ENCODE results near the gene ZC3H13. TPM values are rescaled to one million over a fixed set of nuclear protein-coding genes. Genes with fewer than 3 reads are reported as not detected.

ZC3H13 gene
- total RNA-seq, 2 donors from 2014 or later: 21.8 to 39.5 TPM

DNA sequence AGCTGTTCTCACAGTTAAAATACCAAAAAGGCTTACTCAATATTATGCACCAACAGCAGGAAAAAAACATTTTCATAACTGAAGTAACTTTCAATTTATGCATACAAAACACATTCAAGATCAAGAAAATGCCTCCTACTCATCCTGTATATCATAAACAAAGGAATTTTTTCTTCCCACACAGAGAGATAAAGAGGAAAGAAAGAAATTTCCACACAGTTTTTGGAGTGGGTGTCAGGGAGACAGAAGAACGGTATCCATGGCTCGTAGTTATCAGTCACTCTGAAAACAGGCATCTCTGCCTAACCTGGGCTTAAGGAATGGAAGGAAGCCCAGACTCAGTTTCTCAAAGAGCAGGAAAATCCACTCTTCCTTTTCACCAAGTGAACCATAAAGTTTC, 108.6 kb downstream of the ZC3H13 start:
- TF ChIP-seq, protein P1, sequence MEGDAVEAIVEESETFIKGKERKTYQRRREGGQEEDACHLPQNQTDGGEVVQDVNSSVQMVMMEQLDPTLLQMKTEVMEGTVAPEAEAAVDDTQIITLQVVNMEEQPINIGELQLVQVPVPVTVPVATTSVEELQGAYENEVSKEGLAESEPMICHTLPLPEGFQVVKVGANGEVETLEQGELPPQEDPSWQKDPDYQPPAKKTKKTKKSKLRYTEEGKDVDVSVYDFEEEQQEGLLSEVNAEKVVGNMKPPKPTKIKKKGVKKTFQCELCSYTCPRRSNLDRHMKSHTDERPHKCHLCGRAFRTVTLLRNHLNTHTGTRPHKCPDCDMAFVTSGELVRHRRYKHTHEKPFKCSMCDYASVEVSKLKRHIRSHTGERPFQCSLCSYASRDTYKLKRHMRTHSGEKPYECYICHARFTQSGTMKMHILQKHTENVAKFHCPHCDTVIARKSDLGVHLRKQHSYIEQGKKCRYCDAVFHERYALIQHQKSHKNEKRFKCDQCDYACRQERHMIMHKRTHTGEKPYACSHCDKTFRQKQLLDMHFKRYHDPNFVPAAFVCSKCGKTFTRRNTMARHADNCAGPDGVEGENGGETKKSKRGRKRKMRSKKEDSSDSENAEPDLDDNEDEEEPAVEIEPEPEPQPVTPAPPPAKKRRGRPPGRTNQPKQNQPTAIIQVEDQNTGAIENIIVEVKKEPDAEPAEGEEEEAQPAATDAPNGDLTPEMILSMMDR (IDR thresholded peaks at IDR 0.05): no peak
- Histone ChIP-seq H3K27me3 (replicated peaks; ENCODE audit: insufficient read depth) (no peaks in the 10 kb centered on the region), H3K27ac (no peak overlapping the region)

DNA sequence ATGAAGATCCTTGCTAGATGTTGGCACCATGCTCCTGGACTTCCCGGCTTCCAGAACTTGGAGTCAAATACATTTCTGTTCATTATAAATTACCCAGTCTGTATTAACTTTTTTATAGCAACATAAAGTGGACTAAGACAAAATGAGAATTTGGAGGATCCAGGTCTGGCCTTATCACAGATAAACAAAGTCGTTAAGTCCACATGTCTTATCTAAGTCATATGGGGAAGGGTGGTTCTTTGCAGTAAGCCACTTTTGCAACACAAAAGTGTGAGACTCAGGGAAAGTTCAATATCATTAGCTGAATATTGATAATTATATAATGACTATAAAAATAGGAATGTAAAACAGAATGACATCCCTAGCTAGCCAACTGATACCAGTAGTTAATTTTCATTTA, 109.4 kb downstream of the ZC3H13 start:
- Histone ChIP-seq H3K36me3 (no peaks in the 10 kb centered on the region), H3K27ac (no peak overlapping the region), H3K4me1 (ENCODE audit: control insufficient read depth in 1 of 2, low read depth in 2 of 2) (no peaks in the 10 kb centered on the region), H3K27me3 (replicated peaks; ENCODE audit: insufficient read depth) (no peaks in the 10 kb centered on the region), H3K9me3 (no peaks in the 10 kb centered on the region), H3K4me3 (no peak overlapping the region)
- TF ChIP-seq, protein P1 (IDR thresholded peaks at IDR 0.05): no peak
- no peak for DNase-seq (ENCODE audit: low spot score)
- ATAC-seq (ENCODE audit: insufficient number of reproducible peaks, low FRiP score, low read depth): no peak

More for the DNA sequence above, 108.6 kb downstream of the ZC3H13 start:
- Histone ChIP-seq H3K36me3 (no peaks in the 10 kb centered on the region), H3K4me1 (ENCODE audit: control insufficient read depth in 1 of 2, low read depth in 2 of 2) (no peaks in the 10 kb centered on the region), H3K4me3 (no peak overlapping the region), H3K9me3 (no peaks in the 10 kb centered on the region)
- no peak for DNase-seq (ENCODE audit: low spot score)
- ATAC-seq (ENCODE audit: insufficient number of reproducible peaks, low FRiP score, low read depth): no peak

DNA sequence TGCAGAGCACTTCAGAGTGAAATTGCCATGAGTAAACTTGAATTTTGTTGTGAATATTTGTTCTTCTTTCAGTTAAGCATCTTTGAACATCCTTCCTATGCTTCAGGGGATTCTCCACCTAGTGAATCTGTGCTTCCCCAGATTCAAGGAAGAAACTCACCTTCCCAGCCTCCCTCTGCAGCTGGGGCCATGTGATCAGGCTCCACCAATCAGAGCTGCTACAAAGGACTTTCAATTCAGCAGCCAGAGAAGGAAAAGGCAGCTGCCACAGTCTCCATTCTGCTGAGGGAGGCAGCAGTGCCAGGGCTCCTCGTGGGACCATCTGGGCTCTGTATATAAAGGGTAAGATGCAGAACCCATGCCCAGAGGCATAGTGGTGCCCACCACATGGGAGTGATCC, 111.3 kb downstream of the ZC3H13 start:
- no peaks in the 10 kb centered on the region for H3K9me3 ChIP-seq
- DNase-seq (ENCODE audit: low spot score): no peak
- H3K27ac ChIP-seq: no peak overlapping the region
- peaks cover 0 to 9% of the 10 kb centered on the region in 2 donors for H3K4me1 ChIP-seq (ENCODE audit: control insufficient read depth in 1 of 2, low read depth in 2 of 2)
- no peaks in the 10 kb centered on the region for H3K27me3 ChIP-seq (replicated peaks; ENCODE audit: insufficient read depth)
- no peaks in the 10 kb centered on the region for H3K36me3 ChIP-seq
- ATAC-seq (ENCODE audit: insufficient number of reproducible peaks, low FRiP score, low read depth): no peak
- H3K4me3 ChIP-seq: no peak overlapping the region
- TF ChIP-seq, protein P1 (IDR thresholded peaks at IDR 0.05): no peak

DNA sequence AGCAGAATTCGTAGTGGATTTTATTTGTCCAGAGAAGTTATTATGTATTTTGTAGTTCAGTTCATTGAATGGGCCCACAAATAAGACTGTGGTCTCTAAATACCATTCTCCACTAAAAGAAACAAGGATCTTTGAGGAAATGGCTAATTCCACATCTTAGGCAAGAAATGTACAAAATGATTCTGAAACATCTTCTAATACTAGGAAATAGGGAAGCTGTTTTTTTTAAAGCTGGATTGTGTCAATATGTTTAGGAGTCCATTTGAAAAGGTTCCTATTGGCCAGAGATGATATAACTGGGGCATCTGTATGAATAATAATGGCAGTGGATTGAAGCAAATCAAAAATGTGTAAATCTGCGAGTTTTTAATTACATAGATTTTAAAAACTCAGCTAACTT, 112.5 kb downstream of the ZC3H13 start:
- H3K27ac ChIP-seq: no peak overlapping the region
- ATAC-seq (ENCODE audit: insufficient number of reproducible peaks, low FRiP score, low read depth) (no peak), DNase-seq (ENCODE audit: low spot score) (no peak)
- TF ChIP-seq, protein P1 (IDR thresholded peaks at IDR 0.05): no peak
- no peaks in the 10 kb centered on the region for H3K9me3 ChIP-seq
- H3K36me3 ChIP-seq: no peaks in the 10 kb centered on the region
- no peaks in the 10 kb centered on the region for H3K27me3 ChIP-seq (replicated peaks; ENCODE audit: insufficient read depth)
- H3K4me3 ChIP-seq: no peak overlapping the region
- H3K4me1 ChIP-seq (ENCODE audit: control insufficient read depth in 1 of 2, low read depth in 2 of 2): peaks cover 0 to 9% of the 10 kb centered on the region in 2 donors

DNA sequence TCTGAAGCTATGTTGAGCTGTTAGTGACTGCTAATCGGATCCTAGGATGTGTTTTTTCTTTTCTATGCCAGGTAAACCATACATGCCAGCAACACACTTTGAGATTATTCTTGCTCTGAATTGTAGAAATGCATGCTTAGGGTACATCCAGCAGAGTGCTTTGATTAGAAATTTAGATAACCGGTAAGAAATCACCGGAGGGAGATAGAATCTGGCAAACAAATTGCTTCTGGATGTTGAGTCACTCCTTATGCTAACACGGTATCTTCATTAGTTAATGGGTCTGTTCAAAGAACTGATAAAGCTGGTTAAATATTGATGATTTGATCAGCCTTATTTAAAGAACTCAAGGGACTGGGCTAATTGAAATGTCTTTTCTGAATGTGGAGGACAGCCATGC, 115.9 kb downstream of the ZC3H13 start:
- H3K4me1 ChIP-seq (ENCODE audit: control insufficient read depth in 1 of 2, low read depth in 2 of 2): peaks cover 0 to 9% of the 10 kb centered on the region in 2 donors
- ATAC-seq (ENCODE audit: insufficient number of reproducible peaks, low FRiP score, low read depth) (no peak), DNase-seq (ENCODE audit: low spot score) (no peak)
- no peaks in the 10 kb centered on the region for H3K27me3 ChIP-seq (replicated peaks; ENCODE audit: insufficient read depth)
- H3K9me3 ChIP-seq: no peaks in the 10 kb centered on the region
- no peak overlapping the region for H3K27ac ChIP-seq
- H3K36me3 ChIP-seq: no peaks in the 10 kb centered on the region
- TF ChIP-seq, protein P1 (IDR thresholded peaks at IDR 0.05): no peak
- no peak overlapping the region for H3K4me3 ChIP-seq

Measured in thoracic aorta (tissue), 2 donors.